NCI-H2196 treated with DMSO at 0.1 percent for 48 hours (cell line): ENCODE results near the gene TSPO2.
A peak's percentile ranks its signal among the peaks of the same experiment; 100 is the strongest.

Source experiments
- DNase-seq: peaks from one replicate; lab custom pipeline; 2025; ENCODE audit not compliant: unreplicated experiment; lab: John Stamatoyannopoulos, UW

TSPO2 gene

DNA sequence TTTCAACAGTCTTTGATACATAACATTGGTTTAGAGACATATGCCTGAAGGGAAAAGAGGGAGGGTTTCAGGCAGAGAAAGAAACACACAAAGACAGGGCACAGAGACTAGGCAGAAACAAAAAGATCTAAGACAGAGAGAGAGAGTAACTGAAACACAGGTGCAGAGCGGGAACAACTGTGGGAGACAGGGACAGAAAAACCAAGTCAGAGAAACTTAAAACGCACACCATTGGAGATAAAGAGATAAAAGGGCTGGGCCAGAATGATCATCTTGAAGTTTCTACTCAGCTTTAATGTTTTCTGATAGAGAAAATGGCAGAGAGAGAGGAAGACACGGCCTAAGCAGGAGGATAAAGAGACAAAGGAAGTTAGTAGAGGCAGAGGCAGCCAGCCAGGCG lies 15.0 kb upstream of the TSPO2 start:
- DNase-seq: no peak

DNA sequence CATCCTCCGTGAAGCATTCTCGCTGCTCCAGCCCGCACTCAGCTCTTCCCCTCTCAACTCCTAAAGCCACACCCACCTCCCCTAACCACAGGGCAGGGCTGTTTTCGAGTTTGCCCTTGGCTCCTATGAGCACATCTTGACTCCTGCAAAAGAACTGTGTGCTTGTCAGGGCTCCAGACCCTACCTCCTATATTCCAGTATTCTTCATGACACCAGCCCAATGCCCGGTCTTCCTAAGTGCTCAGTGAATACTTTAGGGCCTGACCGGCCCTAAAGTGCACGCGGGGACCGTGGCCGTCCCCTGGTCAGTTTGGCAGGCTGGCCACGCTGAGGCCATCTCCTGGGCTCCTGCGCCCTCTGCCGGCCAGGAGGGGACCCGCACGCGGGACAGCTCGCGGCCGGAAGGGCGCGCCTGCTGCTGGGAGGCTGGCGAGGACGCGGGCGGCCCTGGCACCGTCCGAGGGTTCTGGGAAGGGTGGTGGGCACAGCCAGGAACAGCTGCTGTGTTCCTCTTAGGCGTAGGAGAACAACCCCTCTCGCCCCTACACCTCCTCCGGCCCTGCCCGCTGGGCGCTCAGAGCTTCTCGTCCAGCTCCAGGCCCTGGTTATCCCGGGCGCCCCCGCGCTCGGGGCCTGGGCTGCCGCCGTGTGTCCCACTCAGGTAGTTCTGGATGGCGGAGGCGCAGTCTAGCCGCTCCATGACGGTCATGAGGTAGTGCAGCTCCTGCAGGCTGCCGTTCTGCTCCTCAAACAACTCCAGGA lies 14.3 kb upstream of the TSPO2 start:
- peak; percentile 46 for DNase-seq

DNA sequence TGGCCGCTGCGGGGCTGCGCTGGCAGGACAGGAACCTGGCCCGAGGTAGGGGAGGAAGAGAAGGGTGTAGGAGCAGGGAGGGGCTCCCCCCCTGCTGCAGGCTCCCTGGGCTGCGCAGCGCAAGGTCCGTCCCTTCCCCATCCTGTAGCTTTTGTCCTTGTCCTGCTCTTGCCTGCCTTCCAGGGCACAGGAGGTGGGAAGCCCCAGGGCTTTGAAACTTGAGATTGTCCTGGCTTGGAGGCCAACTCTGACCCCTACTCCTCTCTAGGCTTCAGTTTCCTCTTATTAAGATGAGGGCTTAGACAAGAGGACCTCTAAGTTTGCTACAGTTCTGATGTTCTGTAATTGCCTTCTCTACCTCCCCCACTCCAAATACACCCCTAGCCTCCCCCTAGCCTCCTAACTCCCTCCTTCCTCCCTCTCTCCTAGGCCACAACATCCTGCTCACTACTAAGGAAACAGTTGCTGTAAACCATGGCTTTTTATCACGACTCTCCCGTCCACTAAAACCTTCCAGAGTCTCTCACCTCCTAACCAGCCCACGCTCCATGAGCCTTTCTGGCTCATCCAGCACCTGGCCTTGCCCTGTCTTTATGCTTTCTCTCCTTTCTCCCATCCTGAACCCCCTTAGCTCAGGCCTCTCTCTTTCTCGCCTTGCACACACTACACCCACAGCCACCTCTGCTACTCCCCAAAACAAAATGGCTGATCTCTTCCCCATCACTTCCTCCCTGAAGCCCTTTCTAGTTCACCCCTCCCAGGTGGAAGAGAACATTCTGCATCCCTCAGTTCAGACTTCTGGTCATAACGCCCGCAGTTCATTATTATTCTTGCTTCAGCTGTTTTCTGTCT lies 13.5 kb upstream of the TSPO2 start:
- DNase-seq: no peak

DNA sequence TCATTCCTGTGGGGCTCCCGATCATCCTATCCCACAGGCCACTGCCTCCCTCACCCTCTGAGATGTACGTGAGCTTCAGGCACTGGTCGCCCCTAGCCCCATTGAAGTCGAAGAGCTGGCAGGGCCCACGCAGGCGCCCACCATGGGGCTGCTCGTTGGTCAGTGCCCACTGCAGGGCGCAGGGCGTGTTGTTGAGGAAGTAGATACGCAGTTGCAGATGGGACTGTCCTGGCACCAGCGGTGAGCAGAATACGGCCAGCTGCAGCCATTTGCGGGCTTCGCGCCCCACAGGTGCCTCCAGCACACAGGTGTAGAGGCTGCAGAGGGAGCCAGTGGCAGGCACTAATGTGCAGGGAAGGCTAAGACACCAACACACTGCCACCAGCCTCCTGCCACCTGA lies 9.4 kb upstream of the TSPO2 start:
- no peak for DNase-seq

DNA sequence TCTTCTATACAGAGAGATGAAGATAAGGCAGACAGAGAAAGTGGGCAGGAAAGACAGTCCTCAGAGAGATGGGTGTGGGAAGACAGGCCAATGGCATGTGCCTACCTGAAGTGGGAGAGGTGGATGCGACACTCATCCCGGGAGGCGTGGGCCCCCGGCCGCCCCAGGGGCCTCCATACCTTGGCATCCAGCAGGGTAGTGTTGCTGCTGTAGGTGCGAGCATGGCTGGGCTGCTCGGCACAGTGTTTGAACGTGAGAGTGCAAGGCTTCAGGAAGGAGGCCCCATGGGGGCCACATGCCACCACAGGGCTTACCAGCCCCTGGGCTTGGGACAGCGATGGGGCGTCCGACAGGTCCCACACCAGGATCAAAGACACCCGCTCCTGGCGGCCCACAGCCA lies 8.5 kb upstream of the TSPO2 start:
- no peak for DNase-seq

DNA sequence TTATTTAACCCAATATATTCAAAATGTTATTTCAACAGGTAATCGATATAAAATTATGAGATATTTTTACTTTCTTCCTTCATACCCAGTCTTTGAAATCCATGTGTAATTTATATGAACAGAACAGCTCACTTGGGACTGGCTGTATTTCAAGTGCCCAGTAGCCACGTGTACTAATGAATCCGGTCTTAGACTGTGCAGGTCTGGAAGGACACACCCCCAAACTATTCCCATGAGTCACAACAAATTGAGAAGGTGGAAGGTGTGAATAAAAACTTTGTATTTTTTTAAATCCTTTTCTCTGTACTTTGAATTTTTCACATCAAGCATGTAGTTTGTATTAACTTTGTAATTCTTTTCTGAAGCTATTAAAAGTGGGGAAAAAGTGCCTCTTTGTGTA lies 6.1 kb upstream of the TSPO2 start:
- DNase-seq: no peak

DNA sequence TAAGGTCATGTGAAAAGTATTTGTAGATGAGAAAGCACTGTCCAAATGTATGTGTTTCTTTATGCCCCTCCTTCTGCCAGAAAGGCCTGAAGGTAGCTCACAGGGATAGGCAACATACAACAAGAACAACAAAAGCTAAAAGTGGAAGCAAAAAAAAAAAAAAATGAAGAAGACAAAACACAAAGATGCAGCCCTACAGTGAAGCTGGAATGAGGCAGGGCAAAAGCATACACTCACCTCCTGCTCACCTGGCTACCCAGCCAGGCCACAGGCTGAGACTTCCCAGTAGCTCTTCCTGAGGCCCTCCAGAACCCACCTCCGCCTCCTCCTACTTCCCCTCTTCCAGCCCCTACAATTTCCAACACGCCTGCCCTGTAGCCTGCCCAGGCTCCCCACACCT lies 5.7 kb upstream of the TSPO2 start:
- DNase-seq: no peak

DNA sequence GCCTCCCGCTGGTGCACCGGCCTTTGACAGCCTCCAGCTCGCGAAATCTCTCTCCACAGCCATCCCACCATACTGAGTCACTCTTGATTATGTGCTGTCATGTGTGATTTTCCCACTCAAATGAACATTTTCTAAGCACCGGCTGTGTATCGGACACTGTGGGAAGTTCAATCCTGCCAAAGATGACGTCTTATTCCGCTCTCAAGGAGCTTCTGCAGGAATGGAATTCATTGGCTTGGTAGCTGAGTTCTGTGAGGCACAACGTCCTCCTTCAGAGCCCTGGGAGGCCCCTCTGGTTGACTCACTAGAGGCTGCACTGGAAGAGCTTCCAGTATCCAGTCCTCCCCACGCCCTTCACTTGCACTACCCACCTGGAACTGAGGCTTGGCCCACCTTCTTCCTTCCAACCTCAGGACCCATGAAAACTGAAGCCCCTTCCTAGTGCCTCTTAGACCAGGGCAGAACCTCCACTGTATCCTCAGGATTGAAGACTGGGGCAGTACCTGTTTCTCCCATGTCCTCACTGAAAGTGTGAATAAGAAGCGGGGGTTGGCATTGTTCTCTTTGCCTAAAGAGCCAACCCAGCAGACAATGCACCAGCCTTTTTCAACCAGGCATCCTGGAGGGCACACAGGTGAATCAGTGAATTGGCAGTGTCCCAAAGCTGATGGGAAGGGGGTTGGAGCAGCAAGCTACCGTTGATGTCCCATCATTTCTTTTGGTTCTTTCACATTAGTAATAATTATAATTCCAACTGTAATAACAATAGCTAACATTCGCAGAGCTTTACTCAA lies 5.0 kb upstream of the TSPO2 start:
- DNase-seq: no peak

DNA sequence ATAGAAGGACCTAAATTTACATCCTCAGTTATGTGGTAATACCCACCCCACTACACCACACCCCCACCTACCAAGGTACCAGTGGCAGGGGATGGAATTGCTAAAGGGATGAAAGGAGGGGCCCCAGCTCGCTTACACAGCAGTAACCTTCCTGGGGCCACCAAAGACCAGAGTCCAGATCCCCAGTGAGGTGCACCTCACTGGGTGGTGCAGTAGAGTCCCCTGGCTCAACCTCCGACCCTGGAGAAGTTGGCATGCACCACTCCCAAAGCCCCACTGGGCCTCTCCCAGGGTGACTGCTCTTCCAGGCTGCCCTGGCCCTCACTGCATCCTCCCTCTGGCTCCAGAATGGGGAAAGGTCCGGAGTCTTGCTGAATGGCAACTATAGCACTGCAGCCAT lies 4.1 kb upstream of the TSPO2 start:
- DNase-seq: no peak

DNA sequence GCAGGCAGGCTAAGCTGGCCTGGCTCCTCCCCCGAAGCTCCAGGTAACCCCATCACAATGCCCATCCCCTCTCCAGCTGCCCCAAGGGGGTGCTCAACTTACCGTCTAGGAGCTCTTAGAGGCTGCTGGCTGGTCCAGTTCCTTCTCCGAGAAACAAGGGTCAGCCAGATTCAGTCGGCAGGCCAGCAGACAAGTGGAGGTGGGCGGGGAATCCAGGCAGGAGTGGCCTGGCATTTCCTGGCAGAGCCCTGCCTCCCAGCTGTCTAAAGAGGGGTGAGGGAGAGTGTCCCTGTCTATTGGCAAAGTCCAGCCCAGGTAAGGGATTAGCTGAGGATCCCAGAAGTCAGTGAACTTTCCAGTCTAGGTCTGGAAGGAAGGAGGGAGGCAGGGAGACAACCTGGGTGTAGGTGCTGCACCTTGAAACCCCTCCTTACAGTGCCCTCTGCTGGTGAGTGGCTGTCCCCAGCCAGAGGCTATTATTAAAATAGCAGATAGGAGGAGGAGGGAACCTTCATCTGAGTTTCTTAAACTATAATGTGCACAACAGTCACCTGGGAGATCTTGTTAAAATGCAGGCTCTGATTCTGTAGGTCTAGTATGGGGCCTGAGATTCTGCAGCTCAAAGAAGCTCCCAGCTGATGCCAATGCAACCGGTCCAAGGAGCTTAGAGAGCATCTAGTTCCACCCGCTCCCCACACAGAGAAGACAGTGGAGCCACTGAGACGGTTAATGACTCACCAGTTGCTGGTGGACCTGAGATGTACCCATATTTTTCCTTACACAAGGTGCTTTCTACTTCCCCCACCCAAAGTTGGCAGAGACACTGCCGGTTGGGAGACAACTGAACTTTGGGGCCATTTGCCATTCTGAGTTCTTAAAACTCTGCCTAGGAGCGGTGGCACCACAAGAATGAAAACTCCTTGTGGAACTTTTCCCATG lies 2.9 kb upstream of the TSPO2 start, which contains the start of gene UNC5CL:
TSS of gene UNC5CL (minus strand) at position 162 of the 939 bp plus-strand sequence. CDS start 4,147 bp downstream, outside the sequence.
- peak; percentile 25 for DNase-seq

DNA sequence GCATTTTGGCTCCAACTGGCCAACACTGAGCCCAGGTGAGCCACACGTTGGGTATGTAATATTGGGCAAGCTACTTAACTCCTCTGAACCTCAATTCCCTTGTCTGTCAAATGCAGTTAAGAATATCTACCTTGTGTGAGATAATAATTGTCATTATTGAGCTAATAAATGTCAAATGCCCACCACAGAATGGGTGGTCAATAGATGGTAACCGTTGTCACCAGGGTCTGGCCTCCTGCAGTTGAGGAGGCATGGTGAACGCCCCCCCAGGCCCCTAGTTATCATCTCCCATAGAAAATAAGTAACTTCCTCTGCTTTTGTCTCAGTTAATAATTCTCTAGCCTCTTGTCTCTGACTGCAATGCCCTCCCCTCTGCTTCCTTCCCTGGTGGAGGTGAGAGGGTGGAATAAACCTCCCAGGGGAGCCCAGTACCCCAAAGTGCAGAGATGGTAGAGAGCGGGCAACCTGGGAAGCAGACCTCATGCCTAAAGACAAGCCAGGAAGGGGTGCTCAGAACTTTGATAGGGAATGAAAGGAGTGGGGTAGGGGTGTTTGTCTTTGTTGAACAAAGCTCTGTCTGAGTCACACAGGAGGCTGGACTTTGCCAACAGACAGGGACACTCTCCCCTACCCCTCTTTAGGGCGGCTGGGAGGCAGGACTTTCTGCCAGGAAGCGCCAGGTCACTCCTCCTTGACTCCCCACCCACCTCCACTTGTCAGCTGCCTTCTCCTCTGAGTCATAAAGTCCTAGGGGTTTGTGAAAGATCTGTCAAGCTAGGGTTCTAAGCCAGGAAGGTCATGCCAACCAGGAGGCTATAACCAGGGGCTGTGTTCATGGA lies 1.9 kb upstream of the TSPO2 start:
- DNase-seq: no peak

DNA sequence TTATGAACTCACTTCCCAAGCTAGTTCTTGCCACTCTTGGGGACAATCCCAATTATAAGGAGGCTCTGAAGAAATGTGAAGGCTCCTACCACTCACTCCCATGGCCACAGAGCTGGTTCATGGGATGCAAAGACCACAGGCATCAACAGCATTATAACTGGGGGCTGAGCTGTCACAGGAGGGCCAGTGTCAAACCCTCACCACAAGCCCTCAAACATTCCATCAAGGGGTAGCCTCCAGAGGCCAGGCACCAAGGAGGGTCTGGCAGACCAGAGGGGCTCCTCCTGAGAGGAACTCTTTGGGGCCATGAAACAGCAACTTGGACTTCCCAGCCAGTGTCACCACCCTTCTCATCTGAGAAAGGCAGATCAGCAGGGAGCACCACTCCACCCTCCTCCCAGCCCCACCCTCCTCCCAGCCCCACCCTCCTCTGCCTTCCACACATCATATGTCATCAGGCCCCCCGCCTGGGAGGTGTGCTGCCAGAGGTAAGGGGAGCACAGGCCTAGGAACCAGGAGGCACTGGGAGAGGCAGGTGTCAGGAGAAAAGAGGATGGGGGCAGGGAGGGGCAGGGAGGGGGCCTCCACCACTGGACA lies 1.2 kb upstream of the TSPO2 start:
- DNase-seq: no peak

DNA sequence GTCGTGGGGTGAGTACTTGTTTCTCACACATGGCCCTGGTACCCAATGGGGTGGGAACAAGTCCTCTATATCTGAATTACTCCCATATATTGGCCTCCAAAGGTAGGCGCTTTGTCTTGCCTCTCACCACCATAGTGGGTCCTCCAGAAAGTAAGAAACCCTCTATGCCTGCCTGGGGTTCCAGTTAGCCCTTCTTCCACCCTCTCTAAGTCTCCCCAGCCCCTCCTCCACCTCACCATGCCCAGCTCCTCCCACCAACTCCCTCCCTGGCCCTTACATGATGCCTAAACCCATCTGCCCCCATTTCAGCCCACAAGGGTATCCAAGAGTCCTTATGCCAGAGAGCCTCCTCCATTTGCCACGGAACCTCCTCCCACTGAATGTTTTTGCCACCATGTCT lies 884 bp downstream of the TSPO2 start:
- DNase-seq: no peak

DNA sequence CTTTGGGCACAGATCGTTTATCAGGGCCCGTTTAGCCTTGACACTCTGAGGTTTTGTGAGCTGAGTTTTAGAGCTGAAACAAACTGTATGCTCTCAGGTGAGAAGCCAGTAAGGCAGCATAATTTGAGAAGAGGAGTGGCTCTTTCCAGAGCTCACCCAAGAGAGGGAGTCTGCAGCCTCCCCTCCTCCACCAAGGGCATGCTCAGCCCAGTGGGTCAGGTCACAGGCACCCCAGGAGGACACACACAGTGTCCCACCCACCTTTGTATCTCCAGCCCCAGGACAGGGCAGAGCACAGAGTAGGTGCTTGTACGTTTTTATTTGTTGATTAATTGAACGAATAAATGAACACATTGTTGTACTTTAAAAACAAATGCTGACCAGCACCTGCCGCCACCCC lies 3.4 kb downstream of the TSPO2 start:
- DNase-seq: no peak

DNA sequence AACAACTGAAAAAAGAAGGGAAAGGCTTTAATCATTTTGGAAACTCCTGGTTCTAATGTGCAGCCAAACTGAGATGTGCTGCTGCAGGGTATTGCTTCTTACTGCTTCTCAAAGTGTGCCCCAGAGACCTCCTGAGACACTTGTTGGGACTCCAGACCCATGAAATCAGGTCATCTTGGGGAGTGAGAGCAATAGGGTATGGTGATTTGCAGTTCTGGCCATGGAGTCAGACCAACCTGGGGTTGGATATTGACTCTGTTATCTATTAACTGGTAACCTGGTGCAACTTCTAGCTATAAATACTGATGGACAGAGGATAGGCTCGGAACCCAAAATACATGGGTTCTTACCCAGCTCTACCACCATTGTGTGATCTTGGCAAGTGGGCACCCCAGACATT lies 3.8 kb downstream of the TSPO2 start:
- DNase-seq: no peak

DNA sequence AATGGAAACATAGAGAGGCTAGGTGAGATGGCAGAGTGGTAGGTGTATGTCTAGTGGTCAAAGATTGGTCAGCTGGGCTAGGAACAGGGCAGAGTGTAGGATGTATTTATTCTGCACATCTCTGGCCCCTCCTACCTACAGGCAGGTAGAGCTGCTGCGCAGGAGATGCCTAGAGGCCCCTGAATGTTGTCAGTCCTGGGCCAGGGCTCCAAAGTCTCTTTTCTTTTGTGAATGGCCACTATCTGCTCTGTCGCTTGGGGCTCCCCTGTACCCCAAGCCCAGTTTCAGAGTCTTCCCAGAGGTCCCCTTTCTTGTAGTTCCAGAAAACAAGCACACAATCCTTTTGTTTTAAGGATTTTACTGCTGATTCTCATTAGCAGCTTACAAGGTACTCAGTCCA lies 5.0 kb downstream of the TSPO2 start:
- DNase-seq: no peak

DNA sequence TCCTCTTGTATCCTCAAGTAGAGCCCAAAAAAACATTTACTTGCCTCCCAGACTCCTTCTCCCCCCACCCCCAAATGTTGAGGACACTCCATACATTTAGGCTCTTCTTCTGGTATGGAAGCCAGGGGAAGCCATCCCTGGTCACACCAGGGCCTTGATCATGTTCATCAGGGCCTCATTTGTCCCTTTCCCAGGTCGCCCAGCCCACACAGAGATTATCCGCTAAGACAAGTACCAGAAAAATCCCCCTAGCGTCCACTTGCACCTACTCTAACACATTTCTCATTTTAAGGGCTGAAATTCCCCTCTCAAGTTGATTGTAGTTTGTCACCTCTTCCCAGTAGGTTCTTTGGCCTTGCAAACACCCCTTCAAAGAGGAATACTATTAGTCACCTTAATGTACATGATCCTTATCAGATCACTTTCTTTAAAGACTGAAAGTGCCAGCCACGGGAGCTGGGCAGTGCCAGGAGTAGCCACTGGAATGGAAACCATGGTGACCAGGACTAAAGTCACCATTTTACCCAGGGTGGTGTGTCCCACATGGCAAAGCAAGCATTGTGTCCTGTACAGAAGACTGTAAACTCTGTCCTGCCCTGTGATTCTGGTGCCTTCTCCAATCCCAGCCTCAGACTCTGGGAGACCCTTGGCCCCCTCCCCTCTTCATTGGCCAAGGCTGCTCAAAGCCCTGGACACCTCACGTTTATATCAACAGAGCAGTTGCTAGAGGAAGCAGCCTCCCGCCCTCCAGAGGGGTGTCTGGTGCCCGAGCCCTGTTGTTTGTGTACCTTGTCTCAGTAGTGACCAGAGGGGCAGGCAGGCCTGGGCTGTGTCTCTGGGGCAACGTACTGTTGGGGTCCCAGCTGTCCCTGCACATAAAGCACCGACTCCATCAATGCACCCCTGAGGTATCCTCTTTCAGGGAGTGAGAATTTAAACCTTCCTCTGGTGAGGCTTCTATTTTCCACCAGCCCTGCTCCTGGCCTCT lies 5.8 kb downstream of the TSPO2 start:
- no peak for DNase-seq

DNA sequence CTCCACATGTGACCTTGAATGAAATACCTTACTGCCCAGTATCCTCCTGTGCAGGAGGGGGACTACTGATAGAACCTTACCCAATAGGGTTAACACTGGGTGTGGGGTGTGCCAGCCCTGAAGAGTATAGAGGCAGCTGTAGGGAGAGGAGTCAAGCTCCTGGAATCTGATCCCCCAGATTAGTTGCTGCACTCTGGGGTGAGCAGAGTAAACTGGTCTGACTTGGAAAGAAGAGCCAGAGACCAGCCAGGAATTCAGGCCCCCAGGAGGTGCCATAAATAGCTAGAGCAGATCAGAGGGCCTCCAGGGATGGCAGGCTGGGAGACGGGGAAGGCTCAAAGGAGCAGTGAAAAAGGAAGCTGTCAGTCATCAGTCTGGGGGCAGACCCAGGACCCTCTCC lies 7.3 kb downstream of the TSPO2 start:
- no peak for DNase-seq
